HG03439 (cell line): Measurements from ENCODE around the gene CHRNA7.
"Not testable (repeated sequence)": the region's sequence is repeated elsewhere in the genome, so short reads cannot be mapped to it uniquely, and the experiment has no call there.

ENCODE experiments used
- ATAC-seq: cut with Tn5 transposase; IDR thresholded peaks from one replicate; pipeline ENCODE4 v1.9.1; 2021; ENCODE audit warnings: mild to moderate bottlenecking, moderate library complexity; ENCODE audit not compliant: unreplicated experiment

CHRNA7 gene

GRCh38 chr15:32166270-32166669 lies 136.0 kb downstream of the CHRNA7 start:
- not testable (repeated sequence) for ATAC-seq

- not testable (repeated sequence) for ATAC-seq
Observed at GRCh38 chr15:32167913-32168312, 137.6 kb downstream of the CHRNA7 start.

- not testable (repeated sequence) for ATAC-seq
Observed at GRCh38 chr15:32180579-32180978, 150.3 kb downstream of the CHRNA7 start.

GRCh38 chr15:32193780-32194179 lies 163.5 kb downstream of the CHRNA7 start:
- ATAC-seq = not testable (repeated sequence)

GRCh38 chr15:32196206-32196605 lies 165.9 kb downstream of the CHRNA7 start:
- ATAC-seq = not testable (repeated sequence)

GRCh38 chr15:32198938-32199337 lies 168.6 kb downstream of the CHRNA7 start:
- not testable (repeated sequence) for ATAC-seq

GRCh38 chr15:32209081-32209480 lies 178.8 kb downstream of the CHRNA7 start:
- ATAC-seq = not testable (repeated sequence)

GRCh38 chr15:32218666-32219065 lies 188.4 kb downstream of the CHRNA7 start:
- ATAC-seq = no peak
